KBM-7 (cell line): ENCODE data around the gene E2F4.

Source experiments
- DNase-seq: peaks from one replicate; pipeline ENCODE4 v3.0.0-alpha.2; 2015
- in situ Hi-C: fragments of 300-500 bp; cut with MboI; formaldehyde crosslinking; loops from 2 replicates; pipeline ENCODE4 v1.14.3; 2020; ENCODE audit warnings: low sequenced_read_pairs, low pct_unique_long_range_greater_than_20kb, mixed read lengths

The E2F4 gene

DNA sequence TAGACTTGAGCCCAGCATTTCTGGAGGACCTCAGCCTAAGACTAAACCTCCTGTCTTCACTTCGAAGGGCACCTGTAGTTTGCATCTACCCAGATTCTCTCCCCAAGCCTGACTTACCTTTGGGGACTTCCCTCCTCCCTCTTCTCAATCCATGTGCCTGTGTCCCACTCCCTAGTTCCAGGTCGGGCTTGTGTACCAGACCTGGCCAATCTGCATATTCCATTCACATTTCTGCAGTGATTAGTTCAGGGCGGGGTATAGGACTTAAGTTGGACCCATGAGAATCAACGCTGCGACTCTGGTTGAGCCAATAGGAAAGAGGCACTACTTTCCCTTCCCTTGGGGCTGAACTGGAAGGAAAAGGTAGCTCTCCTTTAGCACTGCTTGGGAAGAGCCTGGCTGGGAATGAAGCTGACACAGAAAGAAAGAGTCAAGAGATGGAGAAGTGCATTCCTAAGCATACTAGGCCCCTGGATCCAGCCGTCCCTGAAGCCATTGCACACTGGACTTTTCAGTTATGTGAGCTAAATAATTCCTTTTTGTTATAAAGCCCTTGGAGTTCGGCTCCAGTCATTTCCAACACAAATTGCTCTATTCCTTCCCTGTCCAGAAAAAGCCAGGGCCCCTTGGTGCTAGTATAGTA, 34.7 kb upstream of the E2F4 start:
- DNase-seq = no peak
- in situ Hi-C loops = no loop called here

DNA sequence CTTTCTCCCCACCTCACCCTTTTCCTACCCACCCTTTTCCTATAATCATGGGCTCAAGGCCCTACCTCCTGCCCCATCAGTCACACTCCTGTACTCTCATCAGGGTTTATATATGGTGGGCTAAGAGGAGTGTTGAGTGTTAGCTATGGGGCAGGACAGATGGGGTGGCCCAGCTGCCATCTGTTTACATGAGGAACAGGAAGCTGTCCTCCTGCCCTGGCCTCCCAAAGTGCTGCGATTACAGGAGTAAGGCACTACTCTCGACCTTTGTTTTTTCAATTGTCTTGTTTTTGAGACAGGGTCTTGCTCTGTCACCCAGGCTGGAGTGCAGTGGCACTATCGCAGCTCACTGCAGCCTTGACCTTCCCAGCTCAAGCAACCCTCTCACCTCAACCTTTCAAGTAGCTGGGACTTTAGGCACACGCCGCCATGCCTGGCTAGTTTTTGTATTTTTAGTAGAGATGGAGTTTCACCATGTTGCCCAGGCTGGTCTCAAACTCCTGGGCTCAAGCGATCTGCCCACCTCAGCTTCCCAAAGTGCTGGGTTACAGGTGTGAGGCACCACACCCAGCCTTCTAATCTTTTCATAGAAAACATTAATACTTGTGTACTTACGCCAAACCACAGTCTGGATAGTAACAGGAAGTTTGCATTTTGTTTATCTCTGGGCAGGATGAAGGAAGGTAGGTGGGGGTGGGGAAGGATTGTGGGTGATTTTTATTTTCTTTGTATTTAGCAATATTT, 33.9 kb upstream of the E2F4 start:
- in situ Hi-C loops = no loop called here
- no peak for DNase-seq

DNA sequence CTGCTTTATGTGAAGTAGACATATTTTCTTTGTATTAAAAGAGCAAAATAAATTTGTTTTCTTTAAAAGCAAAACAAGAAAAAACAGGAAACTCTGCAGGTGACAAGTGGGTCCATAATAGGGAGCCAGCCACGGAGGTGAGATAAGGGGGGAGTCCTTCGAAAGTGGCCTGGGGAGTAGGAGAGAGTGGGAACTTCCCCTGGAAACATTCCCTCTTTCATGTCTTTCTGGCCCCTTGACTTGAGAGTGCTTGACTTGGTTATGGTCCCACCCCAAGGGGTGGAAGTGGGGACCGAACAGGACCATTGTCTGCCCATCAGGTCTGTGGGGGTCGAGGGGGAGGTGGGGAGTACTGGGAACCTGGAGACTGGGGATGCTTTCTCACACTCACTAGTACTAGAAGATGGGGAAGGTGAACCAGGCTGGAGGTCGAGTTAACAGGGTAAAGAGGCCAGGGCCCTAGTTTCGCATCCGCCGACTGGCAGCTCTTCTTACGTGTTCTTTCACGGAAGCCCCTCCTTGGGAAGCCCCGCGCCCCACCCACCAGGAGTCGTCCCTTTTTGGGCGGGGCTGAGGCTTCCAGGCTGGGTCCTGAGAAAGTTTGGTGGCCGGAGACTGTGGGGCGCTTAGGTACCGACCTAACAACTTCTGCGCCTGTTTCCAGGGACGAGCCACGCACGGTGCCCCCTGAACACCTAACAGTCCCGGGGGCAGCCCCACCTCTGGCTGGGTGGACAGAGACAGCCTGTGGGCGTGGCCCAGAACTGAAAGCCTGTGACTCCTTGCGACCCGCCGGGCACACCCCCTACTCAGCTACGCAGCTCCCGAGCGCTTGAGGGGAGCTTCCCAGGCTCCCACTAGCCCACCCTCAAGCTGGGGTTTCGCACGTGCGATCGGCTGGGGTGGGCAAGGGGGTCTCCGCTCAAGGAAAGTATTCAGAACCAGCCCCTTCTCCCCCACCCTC, 33.0 kb upstream of the E2F4 start:
- in situ Hi-C loops = no loop called here
- peak; percentile 51 for DNase-seq

- in situ Hi-C loops = no loop called here
These were observed 30.3 kb upstream of the E2F4 start for GRCh38 chr16:67161595-67162058.

GRCh38 chr16:67162506-67163163, 29.3 kb upstream of the E2F4 start:
- in situ Hi-C loops = no loop called here
- DNase-seq = no peak

More at GRCh38 chr16:67161595-67162058, 30.3 kb upstream of the E2F4 start:
- DNase-seq = no peak

DNA sequence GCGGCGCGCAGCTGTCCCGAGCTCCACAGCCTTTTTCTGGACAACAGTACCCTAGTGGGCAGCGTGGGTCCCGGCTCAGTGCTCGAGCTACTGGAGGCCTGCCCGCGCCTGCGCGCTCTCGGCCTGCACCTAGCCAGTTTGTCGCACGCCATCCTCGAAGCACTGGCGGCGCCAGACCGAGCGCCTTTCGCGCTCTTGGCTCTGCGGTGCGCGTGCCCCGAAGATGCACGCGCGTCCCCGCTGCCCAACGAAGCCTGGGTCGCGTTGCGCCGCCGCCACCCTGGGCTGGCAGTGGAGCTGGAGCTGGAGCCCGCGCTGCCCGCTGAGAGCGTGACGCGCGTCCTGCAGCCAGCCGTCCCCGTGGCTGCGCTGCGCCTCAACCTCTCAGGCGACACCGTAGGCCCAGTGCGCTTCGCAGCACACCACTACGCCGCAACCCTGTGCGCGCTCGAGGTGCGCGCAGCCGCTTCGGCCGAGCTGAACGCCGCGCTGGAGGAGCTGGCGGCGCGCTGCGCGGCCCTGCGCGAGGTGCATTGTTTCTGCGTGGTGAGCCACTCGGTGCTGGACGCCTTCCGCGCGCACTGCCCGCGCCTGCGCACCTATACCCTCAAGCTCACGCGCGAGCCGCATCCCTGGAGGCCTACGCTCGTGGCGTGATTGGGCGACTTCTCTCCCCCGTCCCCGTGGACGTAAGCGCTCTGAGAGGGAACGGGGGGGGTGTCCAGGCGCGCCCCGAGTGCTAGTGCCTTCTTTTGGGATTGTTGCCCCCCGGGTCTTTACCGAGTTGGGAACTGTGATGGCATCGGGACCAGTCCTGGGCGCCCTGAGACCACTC, 28.6 kb upstream of the E2F4 start:
- DNase-seq = no peak
- in situ Hi-C loops = no loop called here

- DNase-seq = no peak
- in situ Hi-C loops = no loop called here
These were observed 27.9 kb upstream of the E2F4 start for GRCh38 chr16:67163999-67164558.

DNA sequence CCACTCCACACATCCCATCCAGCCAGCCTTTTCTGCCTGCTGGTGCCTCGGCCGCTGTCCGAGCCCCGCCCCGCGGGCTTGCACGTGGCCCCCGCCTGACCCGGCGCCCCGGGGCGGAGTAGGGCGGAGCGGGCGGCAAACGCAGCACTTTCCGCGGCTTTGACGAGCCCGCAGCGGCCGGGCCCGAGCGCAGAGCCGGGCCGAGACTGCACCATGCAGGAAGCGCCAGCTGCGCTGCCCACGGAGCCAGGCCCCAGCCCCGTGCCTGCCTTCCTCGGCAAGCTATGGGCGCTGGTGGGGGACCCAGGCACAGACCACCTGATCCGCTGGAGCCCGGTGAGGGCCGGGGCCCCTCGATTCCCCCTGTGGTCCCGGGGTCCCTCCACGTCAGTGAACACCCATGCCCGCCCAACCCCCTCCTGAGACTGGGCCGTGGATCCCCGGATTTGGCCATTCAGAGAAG, 27.3 kb upstream of the E2F4 start, which contains the start of gene HSF4:
Gene HSF4 (plus strand): TSS at position 147 of the 463 bp plus-strand sequence. CDS start 67 bp downstream, at position 214.
- DNase-seq = no peak
- in situ Hi-C loops = no loop called here

GRCh38 chr16:67165121-67166078, 26.6 kb upstream of the E2F4 start:
- DNase-seq = no peak
- in situ Hi-C loops = no loop called here

GRCh38 chr16:67166110-67166547, 25.8 kb upstream of the E2F4 start:
- in situ Hi-C loops = no loop called here

DNA sequence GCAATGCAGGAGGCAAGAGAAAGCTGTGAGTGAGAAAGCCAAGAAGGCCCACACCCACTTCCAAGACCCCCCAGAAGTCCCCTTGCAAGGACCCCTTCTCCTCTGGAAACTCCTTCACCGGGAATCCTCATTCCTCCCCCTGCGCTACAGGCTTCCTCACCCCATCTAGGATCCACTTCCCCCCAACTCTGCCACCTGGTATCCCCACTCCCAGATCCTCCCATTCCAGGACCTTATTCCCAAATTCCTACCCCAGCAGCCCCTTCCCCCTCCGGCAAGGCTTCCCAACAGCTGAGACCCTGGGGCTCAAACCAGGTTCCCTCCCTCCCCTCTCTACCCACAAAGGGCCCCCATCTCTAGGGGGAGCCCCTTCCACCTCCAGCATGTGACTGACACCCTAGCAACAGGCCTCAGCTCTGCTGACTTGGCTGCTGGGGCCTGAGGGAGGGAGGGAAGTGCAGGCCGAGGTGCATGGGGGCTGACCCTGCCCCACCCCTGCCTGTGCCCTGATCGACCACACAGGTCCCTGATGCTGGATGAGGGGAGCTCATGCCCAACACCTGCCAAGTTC, 25.3 kb upstream of the E2F4 start:
- DNase-seq = no peak
- in situ Hi-C loops = no loop called here

More at GRCh38 chr16:67166110-67166547, 25.8 kb upstream of the E2F4 start:
- DNase-seq = no peak

DNA sequence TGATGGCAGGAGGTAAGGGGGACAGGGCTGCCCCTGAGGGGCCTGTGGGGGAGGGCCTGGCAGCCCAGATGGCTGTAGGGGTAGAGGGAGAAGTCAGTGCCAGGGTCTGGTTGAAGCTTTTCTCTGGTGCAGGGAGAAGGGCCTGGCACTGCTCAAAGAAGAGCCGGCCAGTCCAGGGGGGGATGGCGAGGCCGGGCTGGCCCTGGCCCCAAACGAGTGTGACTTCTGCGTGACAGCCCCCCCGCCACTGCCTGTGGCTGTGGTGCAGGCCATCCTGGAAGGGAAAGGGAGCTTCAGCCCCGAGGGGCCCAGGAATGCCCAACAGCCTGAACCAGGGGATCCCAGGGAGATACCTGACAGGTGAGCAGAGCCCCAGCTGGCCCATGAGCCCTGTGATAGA, 24.4 kb upstream of the E2F4 start:
- in situ Hi-C loops = no loop called here

DNA sequence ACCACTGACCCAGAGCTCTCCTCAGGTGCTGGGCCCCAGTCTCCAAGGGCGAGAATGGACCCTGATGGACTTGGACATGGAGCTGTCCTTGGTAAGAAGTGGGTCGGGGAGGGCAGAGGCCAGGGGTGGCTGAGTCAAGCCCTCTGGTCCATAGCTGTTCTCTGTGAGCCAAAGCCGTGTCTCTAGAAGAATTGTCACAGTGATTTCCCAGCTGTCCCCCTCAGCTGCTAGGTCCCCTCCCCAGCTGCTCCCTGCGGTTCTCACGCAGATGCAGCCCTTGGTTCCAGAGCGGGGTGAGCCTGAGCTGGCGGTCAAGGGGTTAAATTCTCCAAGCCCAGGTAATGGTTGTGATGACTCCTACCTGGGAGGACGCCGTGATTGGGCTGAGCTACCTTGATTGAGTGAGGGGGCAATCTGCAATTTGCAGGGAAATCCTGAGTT, 22.9 kb upstream of the E2F4 start:
- in situ Hi-C loops = no loop called here
- no peak for DNase-seq

More for the DNA sequence above, 24.4 kb upstream of the E2F4 start:
- no peak for DNase-seq

GRCh38 chr16:67169642-67170167, 22.2 kb upstream of the E2F4 start:
- DNase-seq = peak; percentile 71
- in situ Hi-C loops = no loop called here

DNA sequence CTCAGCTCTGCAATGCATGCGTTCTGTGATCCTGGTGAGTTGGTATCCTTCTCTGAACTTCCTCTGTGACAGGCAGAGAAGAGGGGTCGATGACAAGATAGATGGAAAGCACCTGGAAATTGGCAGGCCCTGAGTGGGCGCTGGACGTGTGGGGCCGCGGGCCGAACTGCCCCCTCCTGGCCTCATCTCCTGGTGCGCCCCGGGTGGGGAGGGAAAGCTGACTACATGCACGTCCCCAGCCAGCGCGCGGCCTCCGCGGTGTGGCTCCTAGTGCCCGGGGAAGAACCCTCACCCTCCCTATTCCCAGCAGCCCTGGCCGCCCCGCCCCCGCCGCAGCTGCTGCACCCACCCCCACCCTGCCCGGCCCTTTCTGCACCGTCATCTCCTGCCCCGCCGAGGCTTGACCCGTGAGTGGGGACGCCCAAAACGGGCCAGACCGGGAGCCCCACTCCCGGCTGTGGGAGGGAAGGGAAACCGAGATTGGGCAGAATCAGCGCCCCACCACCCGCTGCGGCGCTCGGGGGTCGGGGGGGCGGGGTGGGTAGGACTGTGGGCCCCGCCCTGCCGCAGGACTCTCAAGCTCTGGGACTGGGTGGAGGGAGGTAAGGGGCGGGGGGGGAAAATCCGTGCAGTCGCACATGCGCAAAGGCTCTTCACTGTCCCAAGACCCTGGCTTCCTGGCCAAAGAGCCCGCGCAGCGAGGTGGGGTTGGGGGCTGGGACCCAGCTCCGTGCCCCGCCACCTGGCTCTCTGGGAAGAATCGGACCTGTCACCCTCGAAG, 21.6 kb upstream of the E2F4 start, which contains the start of gene NOL3:
Gene NOL3 (plus strand): TSS at position 371 of the 781 bp plus-strand sequence.
- peak; percentile 68 for DNase-seq
- in situ Hi-C loops = no loop called here
